NCI-H146 (cell line): Measurements from ENCODE around the gene MEIS3.

Source experiments
- DNase-seq: peaks from one replicate; lab custom pipeline; 2025; lab: John Stamatoyannopoulos, UW

Gene MEIS3

DNA sequence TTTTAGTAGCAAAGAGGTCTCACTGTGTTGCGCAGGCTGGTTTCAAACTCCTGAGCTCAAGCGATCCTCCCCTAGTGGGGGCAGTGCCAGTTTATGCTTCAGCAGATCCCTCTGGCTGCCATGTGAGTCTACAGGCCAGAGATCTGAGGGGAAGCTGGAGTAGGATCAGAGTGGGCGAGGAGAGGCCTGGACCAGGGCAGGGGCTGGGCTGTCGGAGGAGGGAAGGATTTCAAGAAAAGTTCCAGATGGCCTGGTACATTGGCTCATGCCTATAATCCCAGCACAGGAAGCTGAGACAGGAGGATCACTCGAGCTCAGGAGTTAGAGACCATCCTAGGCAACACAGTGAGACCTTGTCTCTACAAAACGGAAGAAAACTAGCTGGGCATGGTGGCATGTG lies 60.4 kb downstream of the MEIS3 start:
- DNase-seq: no peak

DNA sequence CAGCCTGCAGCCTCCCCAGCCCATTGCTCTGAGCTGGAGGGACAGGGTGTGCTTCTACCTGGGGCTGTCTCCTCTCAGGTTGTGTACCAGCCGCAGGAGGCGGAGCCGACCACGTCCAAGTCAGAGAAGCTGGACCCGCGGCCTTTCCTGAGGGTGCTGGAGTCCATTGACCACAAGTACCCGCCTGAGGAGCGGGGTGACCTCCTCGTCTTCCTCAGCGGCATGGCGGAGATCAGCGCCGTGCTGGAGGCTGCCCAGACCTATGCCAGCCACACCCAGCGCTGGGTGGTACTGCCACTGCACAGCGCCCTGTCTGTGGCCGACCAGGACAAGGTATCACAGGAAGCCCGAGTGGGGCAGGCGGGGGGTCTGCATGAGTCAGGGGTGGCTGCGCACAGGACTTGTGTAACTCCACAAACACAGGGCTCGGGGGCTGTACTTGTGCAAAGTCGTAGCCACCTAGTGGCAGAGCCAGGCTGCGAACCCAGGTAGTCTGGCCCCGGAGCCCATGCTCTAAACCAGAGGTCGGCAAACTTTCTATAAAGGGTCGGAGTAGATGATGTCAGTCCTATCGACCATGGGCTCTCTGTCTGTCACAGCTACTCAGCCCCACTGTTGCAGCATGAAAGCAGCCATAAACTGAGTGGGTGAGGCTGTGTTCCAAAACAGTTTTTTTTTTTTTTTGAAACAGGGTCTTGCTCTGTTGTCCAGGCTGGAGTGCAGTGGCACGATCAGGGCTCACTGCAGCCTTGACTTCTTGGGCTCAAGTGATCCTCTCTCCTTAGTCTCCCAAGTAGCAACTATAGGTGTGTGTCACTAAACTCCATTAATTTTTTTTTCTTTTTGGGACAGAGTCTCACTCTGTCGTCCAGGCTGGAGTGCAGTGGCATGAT lies 61.3 kb downstream of the MEIS3 start:
- no peak for DNase-seq

DNA sequence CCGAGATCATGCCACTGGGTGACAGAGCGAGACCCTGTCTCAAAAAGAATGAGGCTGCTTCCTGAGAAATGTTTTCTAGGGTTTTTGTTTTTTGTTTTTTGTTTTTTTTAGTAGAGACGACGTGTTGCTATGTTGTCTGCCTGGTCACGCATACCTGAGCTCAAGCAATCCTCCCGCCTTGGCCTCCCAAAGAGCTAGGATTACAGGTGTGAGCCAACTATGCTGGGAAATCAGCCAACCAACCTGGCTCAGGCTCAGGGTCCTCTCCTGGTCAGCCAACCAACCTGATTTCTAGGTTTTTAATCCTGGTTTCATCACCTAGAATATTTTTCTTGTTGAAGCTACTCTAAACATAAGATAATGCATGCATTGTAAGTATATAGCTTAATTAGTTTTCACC lies 62.4 kb downstream of the MEIS3 start:
- DNase-seq: no peak

DNA sequence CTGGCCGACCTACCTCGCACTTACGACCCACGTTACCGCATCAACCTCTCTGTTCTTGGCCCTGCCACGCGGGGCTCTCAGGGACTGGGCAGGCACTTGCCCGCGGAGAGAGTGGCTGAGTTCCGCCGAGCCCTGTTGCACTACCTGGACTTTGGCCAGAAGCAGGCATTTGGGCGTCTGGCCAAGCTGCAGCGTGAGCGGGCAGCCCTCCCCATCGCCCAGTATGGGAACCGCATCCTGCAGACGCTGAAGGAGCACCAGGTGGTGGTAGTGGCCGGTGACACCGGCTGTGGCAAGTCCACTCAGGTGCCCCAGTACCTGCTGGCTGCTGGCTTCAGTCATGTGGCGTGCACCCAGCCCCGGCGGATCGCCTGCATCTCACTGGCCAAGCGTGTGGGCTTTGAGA lies 66.0 kb downstream of the MEIS3 start:
- DNase-seq: no peak
